Activated effector memory CD4-positive, alpha-beta T cell treated with Interleukin-2 at 50 U/mL for 16 hours (primary cell): Measurements from ENCODE around the gene ACCS.

ENCODE experiments used
- DNase-seq: peaks from one replicate; pipeline ENCODE4 v3.0.0-alpha.2; 2020

The ACCS gene

GRCh38 chr11:44095506-44096359 is 29.7 kb downstream of the ACCS start, which contains the start of gene EXT2:
Gene EXT2, plus strand, starts transcription at chr11:44095678. Its CDS starts 12,035 bp downstream, at chr11:44107713.
- peak; percentile 80 for DNase-seq

- no peak for DNase-seq
These were observed 30.5 kb downstream of the ACCS start for GRCh38 chr11:44096360-44097185.

- no peak for DNase-seq
These were observed 31.8 kb downstream of the ACCS start for GRCh38 chr11:44097821-44098220.

- no peak for DNase-seq
These were observed 35.0 kb downstream of the ACCS start for GRCh38 chr11:44101098-44101497.

- DNase-seq = no peak
These were observed 38.6 kb downstream of the ACCS start for GRCh38 chr11:44104481-44105294.

GRCh38 chr11:44108260-44108659 is 42.2 kb downstream of the ACCS start:
- no peak for DNase-seq

- peak; percentile 27 for DNase-seq
These were observed 44.2 kb downstream of the ACCS start for GRCh38 chr11:44110231-44110679.

- no peak for DNase-seq
These were observed 46.2 kb downstream of the ACCS start for GRCh38 chr11:44112091-44112821.

- no peak for DNase-seq
These were observed 46.9 kb downstream of the ACCS start for GRCh38 chr11:44113018-44113417.

GRCh38 chr11:44113572-44113971 is 47.5 kb downstream of the ACCS start:
- no peak for DNase-seq

- no peak for DNase-seq
These were observed 50.3 kb downstream of the ACCS start for GRCh38 chr11:44116234-44116830.

- no peak for DNase-seq
These were observed 54.1 kb downstream of the ACCS start for GRCh38 chr11:44120169-44120568.

GRCh38 chr11:44125598-44125997 is 59.5 kb downstream of the ACCS start:
- no peak for DNase-seq

GRCh38 chr11:44126304-44126703 is 60.2 kb downstream of the ACCS start:
- DNase-seq = no peak

GRCh38 chr11:44127130-44127529 is 61.1 kb downstream of the ACCS start:
- DNase-seq = no peak

- DNase-seq = no peak
These were observed 62.7 kb downstream of the ACCS start for GRCh38 chr11:44128729-44129128.

- DNase-seq = no peak
These were observed 64.7 kb downstream of the ACCS start for GRCh38 chr11:44130751-44131150.

- no peak for DNase-seq
These were observed 67.4 kb downstream of the ACCS start for GRCh38 chr11:44133335-44133946.
